ENCODE measurements around the gene FCF1. TPM values are rescaled to one million over a fixed set of nuclear protein-coding genes. Genes with fewer than 3 reads are reported as not detected.

The FCF1 gene
- total and polyA plus RNA-seq, 2 experiments from 2014 or later = 30.3 to 58.7 TPM

- H3K27ac ChIP-seq (ENCODE audit: low read depth) = no peak overlapping the region
- H3K9me3 Mint-ChIP-seq = no peaks in the 10 kb centered on the region
- no peak overlapping the region for H2AFZ ChIP-seq
- no peaks in the 10 kb centered on the region for H3K79me2 ChIP-seq (replicated peaks; ENCODE audit: insufficient read depth)
- no peaks in the 10 kb centered on the region for H3K27me3 ChIP-seq (ENCODE audit: insufficient read depth)
- no peaks in the 10 kb centered on the region for H3F3A ChIP-seq (replicated peaks; ENCODE audit: low read depth)
- no peak overlapping the region for H3K4me3 ChIP-seq
- peaks cover 14% of the 10 kb centered on the region for H3K4me1 Mint-ChIP-seq
- peak overlapping the region; percentile 90 for H3K27ac Mint-ChIP-seq
- peak; percentile 3 for DNase-seq (ENCODE audit: low spot score)
- H3K36me3 Mint-ChIP-seq (ENCODE audit: low read depth) = peaks cover 30% of the 10 kb centered on the region
- H3K4me1 ChIP-seq (ENCODE audit: insufficient read depth) = peaks cover 10% of the 10 kb centered on the region
- no peak overlapping the region for H3K4me2 ChIP-seq
- no peaks in the 10 kb centered on the region for H3K27me3 Mint-ChIP-seq (ENCODE audit: insufficient read depth, low read depth, poor library complexity)
- ATAC-seq = peak; percentile 67
- peaks cover 16% of the 10 kb centered on the region for H3K36me3 ChIP-seq (ENCODE audit: insufficient read depth)
- no peak overlapping the region for H3K4me3 Mint-ChIP-seq
- no peak for TF ChIP-seq ETS1 (IDR thresholded peaks at IDR 0.05)
- TF ChIP-seq, protein P1, sequence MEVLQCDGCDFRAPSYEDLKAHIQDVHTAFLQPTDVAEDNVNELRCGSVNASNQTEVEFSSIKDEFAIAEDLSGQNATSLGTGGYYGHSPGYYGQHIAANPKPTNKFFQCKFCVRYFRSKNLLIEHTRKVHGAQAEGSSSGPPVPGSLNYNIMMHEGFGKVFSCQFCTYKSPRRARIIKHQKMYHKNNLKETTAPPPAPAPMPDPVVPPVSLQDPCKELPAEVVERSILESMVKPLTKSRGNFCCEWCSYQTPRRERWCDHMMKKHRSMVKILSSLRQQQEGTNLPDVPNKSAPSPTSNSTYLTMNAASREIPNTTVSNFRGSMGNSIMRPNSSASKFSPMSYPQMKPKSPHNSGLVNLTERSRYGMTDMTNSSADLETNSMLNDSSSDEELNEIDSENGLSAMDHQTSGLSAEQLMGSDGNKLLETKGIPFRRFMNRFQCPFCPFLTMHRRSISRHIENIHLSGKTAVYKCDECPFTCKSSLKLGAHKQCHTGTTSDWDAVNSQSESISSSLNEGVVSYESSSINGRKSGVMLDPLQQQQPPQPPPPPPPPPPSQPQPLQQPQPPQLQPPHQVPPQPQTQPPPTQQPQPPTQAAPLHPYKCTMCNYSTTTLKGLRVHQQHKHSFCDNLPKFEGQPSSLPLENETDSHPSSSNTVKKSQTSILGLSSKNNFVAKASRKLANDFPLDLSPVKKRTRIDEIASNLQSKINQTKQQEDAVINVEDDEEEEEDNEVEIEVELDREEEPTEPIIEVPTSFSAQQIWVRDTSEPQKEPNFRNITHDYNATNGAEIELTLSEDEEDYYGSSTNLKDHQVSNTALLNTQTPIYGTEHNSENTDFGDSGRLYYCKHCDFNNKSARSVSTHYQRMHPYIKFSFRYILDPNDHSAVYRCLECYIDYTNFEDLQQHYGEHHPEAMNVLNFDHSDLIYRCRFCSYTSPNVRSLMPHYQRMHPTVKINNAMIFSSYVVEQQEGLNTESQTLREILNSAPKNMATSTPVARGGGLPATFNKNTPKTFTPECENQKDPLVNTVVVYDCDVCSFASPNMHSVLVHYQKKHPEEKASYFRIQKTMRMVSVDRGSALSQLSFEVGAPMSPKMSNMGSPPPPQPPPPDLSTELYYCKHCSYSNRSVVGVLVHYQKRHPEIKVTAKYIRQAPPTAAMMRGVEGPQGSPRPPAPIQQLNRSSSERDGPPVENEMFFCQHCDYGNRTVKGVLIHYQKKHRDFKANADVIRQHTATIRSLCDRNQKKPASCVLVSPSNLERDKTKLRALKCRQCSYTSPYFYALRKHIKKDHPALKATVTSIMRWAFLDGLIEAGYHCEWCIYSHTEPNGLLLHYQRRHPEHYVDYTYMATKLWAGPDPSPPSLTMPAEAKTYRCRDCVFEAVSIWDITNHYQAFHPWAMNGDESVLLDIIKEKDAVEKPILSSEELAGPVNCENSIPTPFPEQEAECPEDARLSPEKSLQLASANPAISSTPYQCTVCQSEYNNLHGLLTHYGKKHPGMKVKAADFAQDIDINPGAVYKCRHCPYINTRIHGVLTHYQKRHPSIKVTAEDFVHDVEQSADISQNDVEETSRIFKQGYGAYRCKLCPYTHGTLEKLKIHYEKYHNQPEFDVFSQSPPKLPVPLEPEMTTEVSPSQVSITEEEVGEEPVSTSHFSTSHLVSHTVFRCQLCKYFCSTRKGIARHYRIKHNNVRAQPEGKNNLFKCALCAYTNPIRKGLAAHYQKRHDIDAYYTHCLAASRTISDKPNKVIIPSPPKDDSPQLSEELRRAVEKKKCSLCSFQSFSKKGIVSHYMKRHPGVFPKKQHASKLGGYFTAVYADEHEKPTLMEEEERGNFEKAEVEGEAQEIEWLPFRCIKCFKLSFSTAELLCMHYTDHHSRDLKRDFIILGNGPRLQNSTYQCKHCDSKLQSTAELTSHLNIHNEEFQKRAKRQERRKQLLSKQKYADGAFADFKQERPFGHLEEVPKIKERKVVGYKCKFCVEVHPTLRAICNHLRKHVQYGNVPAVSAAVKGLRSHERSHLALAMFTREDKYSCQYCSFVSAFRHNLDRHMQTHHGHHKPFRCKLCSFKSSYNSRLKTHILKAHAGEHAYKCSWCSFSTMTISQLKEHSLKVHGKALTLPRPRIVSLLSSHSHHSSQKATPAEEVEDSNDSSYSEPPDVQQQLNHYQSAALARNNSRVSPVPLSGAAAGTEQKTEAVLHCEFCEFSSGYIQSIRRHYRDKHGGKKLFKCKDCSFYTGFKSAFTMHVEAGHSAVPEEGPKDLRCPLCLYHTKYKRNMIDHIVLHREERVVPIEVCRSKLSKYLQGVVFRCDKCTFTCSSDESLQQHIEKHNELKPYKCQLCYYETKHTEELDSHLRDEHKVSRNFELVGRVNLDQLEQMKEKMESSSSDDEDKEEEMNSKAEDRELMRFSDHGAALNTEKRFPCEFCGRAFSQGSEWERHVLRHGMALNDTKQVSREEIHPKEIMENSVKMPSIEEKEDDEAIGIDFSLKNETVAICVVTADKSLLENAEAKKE (CRISPR knock-in tag; IDR thresholded peaks at IDR 0.05) = no peak
- no peak for TF ChIP-seq EZH2phosphoT487 (IDR thresholded peaks at IDR 0.05; ENCODE audit: unreplicated experiment)
- TF ChIP-seq EZH2 (IDR thresholded peaks at IDR 0.05; ENCODE audit: low read depth, unreplicated experiment) = no peak
- no peak for TF ChIP-seq JUNB (IDR thresholded peaks at IDR 0.05; ENCODE audit: unreplicated experiment)
- TF ChIP-seq NANOG (IDR thresholded peaks at IDR 0.05; ENCODE audit: borderline replicate concordance) = no peak
- no peak for TF ChIP-seq POLR2AphosphoS5 (IDR thresholded peaks at IDR 0.05; ENCODE audit: low read depth)
- H4K20me1 ChIP-seq (replicated peaks; ENCODE audit: insufficient read depth) = 0 out of 2 replicates have a peak, but pooled peaks cover 11% of the 10 kb centered on the region
- H3K9me2 ChIP-seq (ENCODE audit: insufficient read depth) = no peaks in the 10 kb centered on the region
Measured at GRCh38 chr14:74682169-74682952, 30.6 kb upstream of the FCF1 start.
